ENCODE data around the gene RRAGC.
A peak's percentile ranks its signal among the peaks of the same experiment; 100 is the strongest.

The RRAGC gene

DNA sequence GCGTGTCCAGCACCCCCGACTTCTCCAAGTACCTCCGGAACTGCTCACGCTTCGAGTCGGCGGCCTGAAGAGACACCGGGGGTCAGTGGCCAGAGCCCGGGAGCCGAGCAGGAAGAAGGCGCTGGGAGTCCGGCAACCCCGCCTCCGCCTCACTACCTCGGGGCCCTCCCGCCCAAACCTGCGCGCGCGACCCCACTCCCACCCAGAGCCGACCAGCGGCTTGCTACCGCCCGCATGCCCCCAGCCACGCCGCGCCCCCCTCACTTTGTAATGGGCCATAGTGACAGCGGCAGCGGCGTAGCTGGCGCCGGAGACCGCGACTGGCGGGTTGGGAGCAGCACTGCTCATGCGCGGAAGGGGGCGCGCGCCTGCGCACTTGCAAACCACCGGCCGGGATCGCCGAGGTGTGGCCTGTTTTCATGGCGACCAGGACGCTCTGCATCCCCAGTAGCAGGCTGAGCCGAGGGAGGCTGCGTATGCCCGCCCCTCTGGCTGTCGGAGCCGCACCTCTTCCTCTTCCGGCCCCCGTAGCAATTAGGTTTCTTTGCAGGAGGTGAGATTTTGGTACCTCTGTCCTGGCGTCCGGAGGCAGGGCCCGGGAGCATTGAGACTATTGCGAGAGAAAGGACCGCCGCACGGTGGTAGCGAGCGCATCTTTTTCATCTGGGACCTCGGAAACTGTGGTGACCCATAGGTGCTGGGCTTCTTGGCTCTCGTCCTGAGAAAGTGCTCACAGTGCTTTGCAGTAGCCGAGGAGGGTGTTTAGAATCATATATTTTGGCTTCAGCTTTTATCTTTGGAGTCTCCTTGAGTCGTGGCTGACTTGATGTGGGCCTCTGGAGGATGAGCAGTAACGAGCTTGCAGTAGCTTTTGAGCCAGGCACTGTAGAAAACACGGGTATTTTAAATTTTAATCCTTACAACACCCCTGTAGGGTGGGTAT, 13.7 kb upstream of the RRAGC start, which contains the start of gene MYCBP:
Gene MYCBP, minus strand, starts transcription at position 322 of the 943 bp plus-strand sequence. Its CDS starts 43 bp downstream, at position 279.
- Histone ChIP-seq H2AFZ (ENCODE audit: low read depth, low read length) (peak within 1 kb of the TSS; percentile 100), H3K4me1 (ENCODE audit: insufficient read depth, low read length) (peaks cover 28% of the 10 kb centered on the region), H3K79me2 (ENCODE audit: insufficient read depth, low read length) (peaks cover 37% of the 10 kb centered on the region), H3K27me3 (ENCODE audit: insufficient read depth, low read length, poor library complexity) (no peaks in the 10 kb centered on the region), H4K20me1 (ENCODE audit: insufficient read depth, low read length) (no peaks in the 10 kb centered on the region), H3K4me2 (ENCODE audit: insufficient read depth, low read length) (peak within 1 kb of the TSS; percentile 89), H3K27ac (ENCODE audit: low read length) (peak within 1 kb of the TSS; percentile 80), H3K36me3 (ENCODE audit: insufficient read depth, low read length) (peaks cover 4% of the 10 kb centered on the region; the same call in 1 of the 2 replicates), H3K4me3 (ENCODE audit: low read depth in 1 of 2, low read length in 2 of 2) (peak within 1 kb of the TSS; percentile 85 to 96), H3K9me3 (ENCODE audit: insufficient read depth, low read length, severe bottlenecking) (no peaks in the 10 kb centered on the region), H3K9ac (ENCODE audit: low read depth, low read length) (peak within 1 kb of the TSS; percentile 76)
- DNase-seq: peak; percentile 97
- peak; percentile 98 for ATAC-seq (ENCODE audit: insufficient read depth, low read depth)
- TF ChIP-seq CTCF (IDR thresholded peaks at IDR 0.05; ENCODE audit: borderline replicate concordance, extremely low read depth, low read length, poor library complexity, severe bottlenecking) (no peak), EZH2 (IDR thresholded peaks at IDR 0.05; ENCODE audit: borderline replicate concordance, low read depth, low read length, severe bottlenecking) (no peak)

GRCh38 chr1:38872401-38873026, 12.9 kb upstream of the RRAGC start:
- Histone ChIP-seq H3K4me2 (ENCODE audit: insufficient read depth, low read length) (peak overlapping the region; percentile 89), H3K36me3 (ENCODE audit: insufficient read depth, low read length) (peaks cover 8% of the 10 kb centered on the region), H3K9ac (ENCODE audit: low read depth, low read length) (peak overlapping the region; percentile 76), H3K27me3 (ENCODE audit: insufficient read depth, low read length, poor library complexity) (no peaks in the 10 kb centered on the region), H3K9me3 (ENCODE audit: insufficient read depth, low read length, severe bottlenecking) (no peaks in the 10 kb centered on the region), H3K79me2 (ENCODE audit: insufficient read depth, low read length) (peaks cover 45% of the 10 kb centered on the region), H2AFZ (ENCODE audit: low read depth, low read length) (peak overlapping the region; percentile 84), H3K27ac (ENCODE audit: low read length) (peak overlapping the region; percentile 73), H3K4me1 (ENCODE audit: insufficient read depth, low read length) (peaks cover 28% of the 10 kb centered on the region), H3K4me3 (ENCODE audit: low read depth in 1 of 2, low read length in 2 of 2) (peak overlapping the region; percentile 85 to 96), H4K20me1 (ENCODE audit: insufficient read depth, low read length) (peaks cover 5% of the 10 kb centered on the region; the same call in 1 of the 2 replicates)
- ATAC-seq (ENCODE audit: insufficient read depth, low read depth) (peak; percentile 44), DNase-seq (peak; percentile 53)
- no peak for TF ChIP-seq EZH2 (IDR thresholded peaks at IDR 0.05; ENCODE audit: borderline replicate concordance, low read depth, low read length, severe bottlenecking)
- TF ChIP-seq CTCF (IDR thresholded peaks at IDR 0.05; ENCODE audit: borderline replicate concordance, extremely low read depth, low read length, poor library complexity, severe bottlenecking): no peak

- H3K9ac ChIP-seq (ENCODE audit: low read depth, low read length): no peak overlapping the region
- no peaks in the 10 kb centered on the region for H3K27me3 ChIP-seq (ENCODE audit: insufficient read depth, low read length, poor library complexity)
- no peaks in the 10 kb centered on the region for H3K9me3 ChIP-seq (ENCODE audit: insufficient read depth, low read length, severe bottlenecking)
- no peak overlapping the region for H2AFZ ChIP-seq (ENCODE audit: low read depth, low read length)
- H3K27ac ChIP-seq (ENCODE audit: low read length): no peak overlapping the region
- peaks cover 28% of the 10 kb centered on the region for H3K4me1 ChIP-seq (ENCODE audit: insufficient read depth, low read length)
- peaks cover 18% of the 10 kb centered on the region for H3K36me3 ChIP-seq (ENCODE audit: insufficient read depth, low read length)
- no peak overlapping the region for H3K4me3 ChIP-seq (ENCODE audit: low read depth in 1 of 2, low read length in 2 of 2)
- TF ChIP-seq EZH2 (IDR thresholded peaks at IDR 0.05; ENCODE audit: borderline replicate concordance, low read depth, low read length, severe bottlenecking) (no peak), CTCF (IDR thresholded peaks at IDR 0.05; ENCODE audit: borderline replicate concordance, extremely low read depth, low read length, poor library complexity, severe bottlenecking) (no peak)
- DNase-seq (no peak), ATAC-seq (ENCODE audit: insufficient read depth, low read depth) (no peak)
- no peak overlapping the region for H3K4me2 ChIP-seq (ENCODE audit: insufficient read depth, low read length)
- H3K79me2 ChIP-seq (ENCODE audit: insufficient read depth, low read length): peaks cover 58% of the 10 kb centered on the region
- peaks cover 5% of the 10 kb centered on the region; the same call in 1 of the 2 replicates for H4K20me1 ChIP-seq (ENCODE audit: insufficient read depth, low read length)
Observed at GRCh38 chr1:38870996-38871395, 11.4 kb upstream of the RRAGC start.

Data from DND-41 (cell line).